Measurements from ENCODE around the gene UBE3A.

UBE3A gene

GRCh38 chr15:25406261-25406660 is 32.6 kb downstream of the UBE3A start:
- H3K9me2 ChIP-seq (replicated peaks; ENCODE audit: insufficient read depth, low read length) = no peaks in the 10 kb centered on the region
- H2AFZ ChIP-seq (ENCODE audit: low read depth, low read length, severe bottlenecking) = no peak overlapping the region
- no peak overlapping the region for H3K9ac ChIP-seq (ENCODE audit: low read length)
- no peaks in the 10 kb centered on the region for H3K27me3 ChIP-seq (ENCODE audit: low read length)
- H3K4me2 ChIP-seq (ENCODE audit: low read depth, low read length, poor library complexity, severe bottlenecking) = no peak overlapping the region
- no peak overlapping the region for H3K4me3 ChIP-seq (ENCODE audit: insufficient read depth, low read length, poor library complexity, severe bottlenecking)
- no peaks in the 10 kb centered on the region for H3K9me3 ChIP-seq (ENCODE audit: insufficient read depth, low read length)
- no peaks in the 10 kb centered on the region for H3F3A ChIP-seq (ENCODE audit: insufficient read depth)
- H3K27ac ChIP-seq (ENCODE audit: low read depth, low read length) = no peak overlapping the region
- no peak for TF ChIP-seq CTCF (IDR thresholded peaks at IDR 0.05; ENCODE audit: insufficient read depth, low read length, poor library complexity, severe bottlenecking)
- TF ChIP-seq EZH2phosphoT487 (conservative IDR thresholded peaks at IDR 0.05; ENCODE audit: low read length) = no peak
- H3K79me2 ChIP-seq (ENCODE audit: insufficient read depth, low read length) = peaks cover 87% of the 10 kb centered on the region
- H4K20me1 ChIP-seq (ENCODE audit: low read depth, low read length) = peaks cover 40% of the 10 kb centered on the region
- H3K36me3 ChIP-seq (ENCODE audit: low read length) = peaks cover 31% of the 10 kb centered on the region

GRCh38 chr15:25403771-25404170 is 35.1 kb downstream of the UBE3A start:
- Histone ChIP-seq H3K4me3 (ENCODE audit: insufficient read depth, low read length, poor library complexity, severe bottlenecking) (no peak overlapping the region), H3K79me2 (ENCODE audit: insufficient read depth, low read length) (peaks cover 77% of the 10 kb centered on the region), H2AFZ (ENCODE audit: low read depth, low read length, severe bottlenecking) (no peak overlapping the region), H3F3A (ENCODE audit: insufficient read depth) (no peaks in the 10 kb centered on the region), H3K4me2 (ENCODE audit: low read depth, low read length, poor library complexity, severe bottlenecking) (no peak overlapping the region), H3K36me3 (ENCODE audit: low read length) (peaks cover 34% of the 10 kb centered on the region), H4K20me1 (ENCODE audit: low read depth, low read length) (peaks cover 18% of the 10 kb centered on the region; the same call in 1 of the 2 replicates), H3K27me3 (ENCODE audit: low read length) (no peaks in the 10 kb centered on the region), H3K9ac (ENCODE audit: low read length) (no peak overlapping the region), H3K9me2 (replicated peaks; ENCODE audit: insufficient read depth, low read length) (no peaks in the 10 kb centered on the region), H3K9me3 (ENCODE audit: insufficient read depth, low read length) (no peaks in the 10 kb centered on the region), H3K27ac (ENCODE audit: low read depth, low read length) (no peak overlapping the region)
- no peak for TF ChIP-seq EZH2phosphoT487 (conservative IDR thresholded peaks at IDR 0.05; ENCODE audit: low read length)
- TF ChIP-seq CTCF (IDR thresholded peaks at IDR 0.05; ENCODE audit: insufficient read depth, low read length, poor library complexity, severe bottlenecking) = no peak

- H3K79me2 ChIP-seq (ENCODE audit: insufficient read depth, low read length) = peaks cover 67% of the 10 kb centered on the region
- no peak for TF ChIP-seq EZH2phosphoT487 (conservative IDR thresholded peaks at IDR 0.05; ENCODE audit: low read length)
- no peak for TF ChIP-seq CTCF (IDR thresholded peaks at IDR 0.05; ENCODE audit: insufficient read depth, low read length, poor library complexity, severe bottlenecking)
- H2AFZ ChIP-seq (ENCODE audit: low read depth, low read length, severe bottlenecking) = no peak overlapping the region
- peaks cover 9% of the 10 kb centered on the region; the same call in 1 of the 2 replicates for H4K20me1 ChIP-seq (ENCODE audit: low read depth, low read length)
- no peaks in the 10 kb centered on the region for H3K9me3 ChIP-seq (ENCODE audit: insufficient read depth, low read length)
- H3K9me2 ChIP-seq (replicated peaks; ENCODE audit: insufficient read depth, low read length) = no peaks in the 10 kb centered on the region
- no peak overlapping the region for H3K9ac ChIP-seq (ENCODE audit: low read length)
- H3K27ac ChIP-seq (ENCODE audit: low read depth, low read length) = no peak overlapping the region
- H3K4me3 ChIP-seq (ENCODE audit: insufficient read depth, low read length, poor library complexity, severe bottlenecking) = no peak overlapping the region
- no peaks in the 10 kb centered on the region for H3K27me3 ChIP-seq (ENCODE audit: low read length)
- H3K4me2 ChIP-seq (ENCODE audit: low read depth, low read length, poor library complexity, severe bottlenecking) = no peak overlapping the region
- H3F3A ChIP-seq (ENCODE audit: insufficient read depth) = no peaks in the 10 kb centered on the region
- peaks cover 33% of the 10 kb centered on the region for H3K36me3 ChIP-seq (ENCODE audit: low read length)
These were observed 36.5 kb downstream of the UBE3A start for GRCh38 chr15:25402342-25402741.
